HG03565 (cell line): ENCODE results near the gene LIMK1.

Source experiments
- ATAC-seq: cut with Tn5 transposase; IDR thresholded peaks from one replicate; pipeline ENCODE4 v1.9.1; 2021; ENCODE audit warnings: mild to moderate bottlenecking, moderate library complexity; ENCODE audit not compliant: unreplicated experiment

Gene LIMK1

DNA sequence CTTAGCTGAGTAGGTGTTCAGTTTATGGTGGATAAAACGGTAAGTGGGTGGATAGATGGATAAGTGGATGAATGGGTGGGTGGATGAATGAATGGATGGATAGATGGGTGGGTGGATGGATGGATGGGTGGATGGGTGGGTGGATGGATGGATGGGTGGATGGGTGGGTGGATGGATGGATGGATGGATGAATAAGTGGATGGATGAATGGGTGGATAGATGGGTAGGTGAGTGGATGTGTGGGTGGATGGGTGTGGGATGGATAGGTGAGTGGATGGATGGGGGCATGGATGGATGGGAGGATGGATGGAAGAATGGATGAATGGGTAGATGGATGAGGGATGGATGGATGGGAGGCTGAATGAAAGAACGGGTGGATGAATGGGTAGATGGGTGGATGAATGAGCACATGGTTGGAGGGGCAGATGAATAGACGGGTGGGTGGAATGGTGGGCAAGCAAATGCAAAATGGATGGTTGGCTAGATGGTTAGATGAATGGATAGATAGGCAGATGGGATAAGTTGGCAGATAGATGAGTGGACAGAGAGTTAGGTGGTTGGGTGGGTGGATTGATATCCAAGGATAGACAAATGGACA, 29.9 kb upstream of the LIMK1 start:
- no peak for ATAC-seq

DNA sequence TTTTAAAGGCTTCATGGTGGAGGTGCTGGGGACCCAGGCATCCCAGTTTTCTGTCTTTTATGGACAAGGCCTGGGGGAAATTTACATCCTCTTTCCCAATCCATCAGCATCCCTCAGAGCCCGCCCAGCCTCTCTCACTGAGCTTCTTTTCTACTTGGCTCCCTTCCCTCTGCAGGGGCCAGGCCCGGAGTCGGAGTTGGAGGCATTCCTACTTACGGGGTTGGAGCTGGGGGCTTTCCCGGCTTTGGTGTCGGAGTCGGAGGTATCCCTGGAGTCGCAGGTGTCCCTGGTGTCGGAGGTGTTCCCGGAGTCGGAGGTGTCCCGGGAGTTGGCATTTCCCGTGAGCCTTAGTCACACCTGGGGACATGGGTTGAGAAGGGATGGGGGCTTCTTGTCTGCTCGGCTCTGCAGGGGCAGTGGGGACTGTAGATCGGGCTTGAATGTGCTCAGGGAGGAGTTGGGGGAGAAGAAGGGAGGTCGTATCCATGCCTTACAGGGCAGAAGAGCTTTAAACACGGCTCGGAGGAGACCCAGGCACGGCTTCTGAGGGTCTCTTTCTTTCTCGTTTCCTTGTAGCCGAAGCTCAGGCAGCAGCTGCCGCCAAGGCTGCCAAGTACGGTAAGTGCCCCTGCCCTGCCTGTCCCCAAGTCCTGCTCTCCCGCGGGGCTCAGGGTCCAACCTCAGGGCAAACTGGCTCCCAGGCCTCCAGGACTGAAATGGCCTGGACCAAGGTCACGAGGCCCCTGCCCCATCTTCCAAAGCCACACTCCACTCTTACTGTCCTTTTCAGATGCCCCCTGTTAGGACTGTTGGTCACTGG, 27.3 kb upstream of the LIMK1 start:
- ATAC-seq: no peak

DNA sequence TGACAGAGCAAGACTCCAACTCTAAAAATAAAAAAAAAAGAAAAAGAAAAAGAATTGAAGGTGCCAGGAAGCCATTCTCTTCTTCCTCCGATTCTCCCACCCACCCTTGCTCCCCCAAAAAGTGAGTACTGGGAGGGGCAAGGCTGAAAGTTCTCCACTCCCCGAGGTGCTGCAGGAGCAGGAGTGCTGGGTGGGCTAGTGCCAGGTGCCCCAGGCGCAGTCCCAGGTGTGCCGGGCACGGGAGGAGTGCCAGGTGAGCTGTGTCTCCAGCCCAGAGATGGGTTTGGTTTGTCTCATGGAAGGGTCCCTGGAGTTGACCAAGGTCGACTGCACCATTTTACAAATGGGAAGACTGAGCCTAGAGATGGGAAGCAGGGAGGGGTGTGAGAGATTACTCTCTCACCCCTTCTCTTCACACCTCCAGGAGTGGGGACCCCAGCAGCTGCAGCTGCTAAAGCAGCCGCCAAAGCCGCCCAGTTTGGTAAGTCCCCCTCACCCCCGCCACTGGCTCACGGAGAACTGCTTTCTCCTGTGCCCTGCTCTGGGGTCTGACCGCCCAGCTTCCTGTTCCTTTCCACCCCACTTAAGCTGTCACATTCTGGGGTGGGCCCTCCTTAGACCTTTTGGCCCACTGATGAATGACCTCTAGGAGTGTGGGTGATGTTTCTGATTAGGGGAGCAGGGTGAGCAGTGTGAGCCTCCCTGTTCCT, 26.2 kb upstream of the LIMK1 start:
- no peak for ATAC-seq

DNA sequence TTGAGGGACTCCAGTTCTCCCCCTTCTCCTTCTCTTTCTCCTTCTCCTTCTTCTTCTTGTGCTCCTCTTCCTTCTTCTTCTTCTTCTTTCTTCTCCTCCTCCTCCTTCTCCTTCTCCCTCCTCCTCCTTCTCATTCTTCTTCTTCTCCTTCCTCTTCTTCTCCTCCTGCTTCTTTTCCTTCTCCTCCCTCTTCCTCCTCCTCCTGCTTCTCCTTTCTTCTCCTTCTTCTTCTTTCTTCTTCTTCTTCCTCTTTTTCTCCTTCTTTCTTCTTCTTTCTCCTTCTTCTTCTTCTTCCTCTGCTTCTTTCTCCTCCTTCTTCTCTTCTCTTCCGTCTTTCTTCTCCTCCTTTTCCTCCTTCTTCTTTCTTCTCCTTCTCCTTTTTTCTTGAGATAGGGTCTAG, 25.6 kb upstream of the LIMK1 start:
- ATAC-seq: no peak

DNA sequence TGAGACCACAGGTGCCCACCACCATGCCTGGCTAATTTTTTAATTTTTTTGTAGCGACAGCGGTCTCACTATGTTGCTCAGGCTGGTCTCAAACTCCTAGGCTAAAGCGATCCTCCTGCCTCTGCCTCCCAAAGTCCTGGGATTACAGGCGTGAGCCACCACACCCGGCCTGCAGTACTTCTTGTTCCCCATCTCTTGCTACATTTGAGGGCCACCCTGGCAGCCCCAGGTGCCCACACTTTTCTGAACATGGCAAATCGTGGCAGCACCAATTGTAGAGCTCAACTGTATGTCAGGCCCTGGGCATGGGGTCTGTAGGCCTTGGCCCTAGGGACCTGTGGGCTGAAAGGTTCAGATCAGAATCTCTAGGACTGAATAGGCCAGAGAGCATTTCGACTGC, 25.1 kb upstream of the LIMK1 start:
- no peak for ATAC-seq

DNA sequence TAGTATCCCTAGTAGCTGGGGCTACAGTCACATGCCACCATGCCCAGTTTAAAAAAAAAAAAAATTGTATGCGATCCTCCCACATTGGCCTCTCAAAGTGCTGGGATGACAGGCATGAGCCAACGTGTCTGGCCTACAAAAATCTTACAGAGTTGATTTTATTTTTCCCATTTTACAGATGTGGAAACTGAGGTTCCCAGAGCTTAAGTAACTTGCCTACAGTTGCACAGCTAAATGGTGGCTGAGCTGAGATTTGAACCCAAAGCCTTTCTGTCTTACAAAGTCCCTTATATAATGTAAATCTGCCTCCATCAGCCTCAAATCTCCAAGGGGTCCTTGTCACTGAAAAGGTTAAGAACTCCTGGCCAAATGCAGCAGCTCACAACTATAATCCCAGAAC, 24.6 kb upstream of the LIMK1 start:
- ATAC-seq: no peak

DNA sequence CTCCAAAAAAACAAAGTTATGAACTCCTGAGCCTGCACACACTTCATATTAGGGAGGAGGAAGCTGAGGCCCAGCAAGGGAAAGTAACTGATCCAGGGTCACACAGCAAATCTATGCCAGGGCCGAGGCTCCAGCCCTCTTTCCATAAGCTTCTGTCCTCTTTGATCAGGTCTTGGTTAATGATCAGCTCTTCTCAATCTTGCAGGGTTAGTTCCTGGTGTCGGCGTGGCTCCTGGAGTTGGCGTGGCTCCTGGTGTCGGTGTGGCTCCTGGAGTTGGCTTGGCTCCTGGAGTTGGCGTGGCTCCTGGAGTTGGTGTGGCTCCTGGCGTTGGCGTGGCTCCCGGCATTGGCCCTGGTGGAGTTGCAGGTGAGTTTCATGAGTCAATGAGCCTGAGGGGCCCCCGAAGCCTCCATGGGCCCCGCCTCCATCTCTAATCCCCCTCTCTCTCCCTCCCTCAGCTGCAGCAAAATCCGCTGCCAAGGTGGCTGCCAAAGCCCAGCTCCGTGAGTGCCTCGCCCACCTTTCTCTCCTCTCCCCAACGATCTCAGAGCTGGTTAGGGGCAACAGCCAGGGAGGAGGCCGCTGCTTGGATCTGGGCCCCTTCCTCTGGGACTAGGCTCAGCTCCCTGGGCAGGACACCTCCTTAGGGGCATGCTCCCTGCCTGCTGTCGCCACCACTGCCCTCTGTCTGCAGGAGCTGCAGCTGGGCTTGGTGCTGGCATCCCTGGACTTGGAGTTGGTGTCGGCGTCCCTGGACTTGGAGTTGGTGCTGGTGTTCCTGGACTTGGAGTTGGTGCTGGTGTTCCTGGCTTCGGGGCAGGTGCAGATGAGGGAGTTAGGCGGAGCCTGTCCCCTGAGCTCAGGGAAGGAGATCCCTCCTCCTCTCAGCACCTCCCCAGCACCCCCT, 23.7 kb upstream of the LIMK1 start:
- ATAC-seq: no peak

DNA sequence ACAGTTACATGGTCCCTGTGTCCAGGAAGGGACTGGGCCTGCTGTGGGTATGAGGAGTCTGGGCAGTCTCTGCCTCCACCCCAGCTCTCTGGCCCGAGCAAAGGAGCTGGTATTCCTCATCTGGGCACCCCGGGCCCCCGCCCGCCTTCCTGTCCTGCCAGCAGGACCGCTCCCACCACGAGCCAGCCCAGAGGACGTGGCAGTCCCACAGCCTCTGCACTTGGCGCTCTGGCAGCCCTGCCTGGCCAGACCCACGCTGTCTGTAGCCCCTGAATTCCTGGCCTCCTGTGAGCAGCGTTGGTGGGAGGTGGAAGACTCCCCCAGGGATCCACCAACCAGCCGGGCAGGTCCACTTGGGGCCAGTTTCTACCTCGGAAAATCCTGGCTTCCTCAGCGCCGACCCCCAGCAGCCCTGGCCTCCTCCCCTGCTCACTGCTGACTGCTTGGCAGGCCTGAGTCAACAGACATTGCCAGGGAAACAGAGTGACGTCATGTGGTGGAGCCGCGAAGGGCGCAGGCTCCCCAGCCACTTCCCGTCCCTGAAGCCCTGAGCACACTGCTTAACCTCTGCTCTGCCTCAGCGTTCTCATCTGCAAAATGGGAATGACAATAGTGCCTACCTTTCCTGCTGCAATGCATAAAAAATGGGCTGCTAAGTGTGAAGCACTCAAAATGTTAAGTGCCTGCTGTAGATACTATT, 21.6 kb upstream of the LIMK1 start:
- ATAC-seq: no peak

DNA sequence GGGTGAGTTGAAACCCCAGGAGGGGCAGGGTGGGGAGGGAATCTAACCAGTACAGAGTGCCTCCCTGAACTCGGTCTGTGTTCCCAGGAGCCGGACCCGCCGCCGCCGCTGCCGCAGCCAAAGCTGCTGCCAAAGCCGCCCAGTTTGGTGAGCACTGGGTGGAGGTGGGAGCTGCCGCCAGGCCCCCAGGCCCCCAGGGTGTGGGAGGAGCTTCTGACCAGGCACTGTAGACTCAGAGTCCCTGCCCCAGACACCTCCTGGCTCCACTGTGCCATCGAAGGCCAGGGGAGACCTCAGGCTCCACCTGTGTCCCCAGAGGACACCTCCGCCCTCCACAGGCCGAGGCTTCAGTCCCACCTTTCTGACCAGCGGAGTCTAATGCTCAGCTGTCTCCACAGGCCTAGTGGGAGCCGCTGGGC, 20.4 kb upstream of the LIMK1 start:
- no peak for ATAC-seq

DNA sequence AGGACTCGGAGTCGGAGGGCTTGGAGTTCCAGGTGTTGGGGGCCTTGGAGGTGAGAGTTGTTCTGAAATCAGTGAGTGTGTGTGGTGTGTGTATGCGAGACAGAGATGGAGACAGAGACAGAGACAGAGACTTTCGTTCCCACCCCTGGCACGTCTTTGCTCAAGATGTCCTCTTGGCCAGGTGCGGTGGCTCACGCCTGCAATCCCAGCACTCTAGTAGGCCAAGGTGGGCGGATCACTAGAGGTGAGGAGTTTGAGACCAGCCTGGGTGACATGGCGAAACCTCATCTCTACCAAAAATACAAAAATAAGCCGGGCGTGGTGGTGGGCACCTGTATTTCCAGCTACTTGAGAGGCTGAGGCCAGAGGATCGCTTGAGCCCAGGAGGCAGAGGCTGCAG, 20.0 kb upstream of the LIMK1 start:
- no peak for ATAC-seq

DNA sequence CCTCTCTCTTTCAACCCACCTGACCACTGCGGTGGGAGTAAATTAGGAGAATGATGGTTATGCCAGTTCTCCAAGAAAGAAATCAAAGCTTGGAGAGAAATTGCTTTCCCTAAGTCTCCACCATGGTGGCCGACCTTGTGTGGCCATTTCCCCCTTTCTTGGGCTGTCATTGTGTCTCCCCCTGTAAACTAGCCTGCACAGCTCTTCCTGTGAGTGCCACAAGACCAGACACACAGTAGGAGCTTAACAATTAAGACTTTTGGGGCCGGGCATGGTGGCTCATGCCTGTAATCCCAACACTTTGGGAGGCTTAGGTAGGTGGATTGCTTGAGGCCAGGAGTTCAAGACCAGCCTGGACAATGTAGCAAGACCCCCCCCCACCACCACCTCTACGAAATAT, 18.9 kb upstream of the LIMK1 start:
- no peak for ATAC-seq

DNA sequence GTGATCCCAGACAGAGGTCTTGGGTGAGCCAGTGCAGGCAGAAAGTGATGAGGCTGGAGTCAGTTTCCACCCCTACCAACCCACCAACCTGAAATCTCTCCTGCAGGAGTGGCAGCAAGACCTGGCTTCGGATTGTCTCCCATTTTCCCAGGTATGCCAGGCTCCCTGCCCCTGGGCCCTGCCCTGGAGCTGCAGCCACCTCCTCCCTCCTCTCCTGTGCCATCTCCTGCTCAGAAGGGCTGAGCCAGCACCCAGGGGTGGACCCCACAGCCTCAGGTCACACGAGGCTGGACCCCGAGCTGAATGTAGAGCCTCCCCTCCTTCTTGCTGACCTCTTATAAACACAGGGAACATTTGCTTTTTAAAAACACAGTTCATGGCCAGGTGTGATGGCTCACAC, 17.0 kb upstream of the LIMK1 start:
- ATAC-seq: no peak

DNA sequence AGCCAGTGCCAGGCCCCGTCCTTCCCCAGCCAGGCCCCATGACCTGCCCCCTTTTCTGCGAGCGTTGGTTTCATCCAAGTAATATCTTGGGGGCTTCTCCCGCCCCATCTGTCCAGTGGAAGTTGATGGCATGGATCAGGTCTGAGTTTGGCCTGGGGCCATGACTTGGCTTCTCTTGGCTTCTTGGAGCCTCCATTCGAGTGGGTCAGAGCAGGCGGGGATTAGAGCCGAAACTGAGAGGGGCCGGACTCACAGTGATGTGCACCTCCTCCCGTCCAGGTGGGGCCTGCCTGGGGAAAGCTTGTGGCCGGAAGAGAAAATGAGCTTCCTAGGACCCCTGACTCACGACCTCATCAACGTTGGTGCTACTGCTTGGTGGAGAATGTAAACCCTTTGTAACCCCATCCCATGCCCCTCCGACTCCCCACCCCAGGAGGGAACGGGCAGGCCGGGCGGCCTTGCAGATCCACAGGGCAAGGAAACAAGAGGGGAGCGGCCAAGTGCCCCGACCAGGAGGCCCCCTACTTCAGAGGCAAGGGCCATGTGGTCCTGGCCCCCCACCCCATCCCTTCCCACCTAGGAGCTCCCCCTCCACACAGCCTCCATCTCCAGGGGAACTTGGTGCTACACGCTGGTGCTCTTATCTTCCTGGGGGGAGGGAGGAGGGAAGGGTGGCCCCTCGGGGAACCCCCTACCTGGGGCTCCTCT, 15.1 kb upstream of the LIMK1 start:
- no peak for ATAC-seq

DNA sequence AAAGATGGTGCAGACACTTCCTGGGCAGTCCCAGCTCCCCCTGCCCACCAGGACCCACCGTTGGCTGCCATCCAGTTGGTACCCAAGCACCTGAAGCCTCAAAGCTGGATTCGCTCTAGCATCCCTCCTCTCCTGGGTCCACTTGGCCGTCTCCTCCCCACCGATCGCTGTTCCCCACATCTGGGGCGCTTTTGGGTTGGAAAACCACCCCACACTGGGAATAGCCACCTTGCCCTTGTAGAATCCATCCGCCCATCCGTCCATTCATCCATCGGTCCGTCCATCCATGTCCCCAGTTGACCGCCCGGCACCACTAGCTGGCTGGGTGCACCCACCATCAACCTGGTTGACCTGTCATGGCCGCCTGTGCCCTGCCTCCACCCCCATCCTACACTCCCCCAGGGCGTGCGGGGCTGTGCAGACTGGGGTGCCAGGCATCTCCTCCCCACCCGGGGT, 14.5 kb upstream of the LIMK1 start:
- ATAC-seq: no peak

DNA sequence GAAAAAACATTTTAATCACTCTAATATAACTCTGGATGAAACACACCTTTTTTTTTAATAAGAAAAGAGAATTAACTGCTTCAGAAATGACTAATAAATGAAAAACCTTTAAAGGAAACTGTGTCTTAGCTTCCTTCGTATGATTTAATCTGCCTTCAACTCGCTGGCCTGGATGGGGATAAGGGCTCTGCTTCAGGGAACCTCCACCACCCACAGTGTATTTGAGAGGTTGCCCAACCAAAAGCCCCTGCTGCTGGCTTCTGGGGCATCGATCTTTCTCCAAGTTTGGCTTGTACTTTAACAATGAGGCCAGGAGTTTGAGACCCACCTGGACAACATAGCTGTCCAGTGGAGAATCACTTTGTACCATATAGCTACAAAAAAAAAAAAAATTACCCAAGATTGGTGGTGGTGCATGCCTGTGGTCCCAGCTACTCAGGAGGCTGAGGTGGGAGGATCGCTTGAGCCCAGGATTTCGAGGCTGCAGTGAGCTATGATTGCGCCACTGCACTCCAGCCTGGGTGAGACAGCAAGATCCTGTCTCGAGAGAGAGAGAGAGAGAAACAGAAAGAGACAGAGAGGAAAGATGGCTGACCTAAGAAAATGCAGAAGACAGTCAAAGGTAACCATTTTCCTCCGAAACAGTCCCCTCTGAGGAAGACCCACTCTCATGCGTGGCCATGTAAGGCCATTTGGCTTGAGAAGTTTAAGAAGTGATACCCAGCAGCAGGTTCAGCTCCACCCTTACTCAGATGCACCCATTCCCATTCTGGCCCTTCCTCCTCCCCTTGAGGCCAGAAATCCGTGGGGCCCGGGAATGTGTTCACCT, 13.6 kb upstream of the LIMK1 start:
- ATAC-seq: no peak

DNA sequence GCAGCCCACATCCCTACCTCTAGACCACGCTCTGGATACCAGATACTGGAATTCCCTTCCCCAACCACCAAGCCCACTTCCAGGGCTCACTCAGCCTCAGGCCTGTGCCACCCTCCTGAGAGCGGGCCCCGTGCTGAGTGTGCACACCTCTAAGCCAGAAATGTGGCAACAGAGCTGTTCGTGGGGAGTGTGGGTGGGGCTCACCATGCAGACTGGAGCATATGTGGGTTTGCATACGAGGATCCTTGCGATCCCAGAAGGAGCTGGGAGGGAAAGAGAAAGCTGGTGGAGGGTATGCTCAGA, 13.0 kb upstream of the LIMK1 start:
- no peak for ATAC-seq

DNA sequence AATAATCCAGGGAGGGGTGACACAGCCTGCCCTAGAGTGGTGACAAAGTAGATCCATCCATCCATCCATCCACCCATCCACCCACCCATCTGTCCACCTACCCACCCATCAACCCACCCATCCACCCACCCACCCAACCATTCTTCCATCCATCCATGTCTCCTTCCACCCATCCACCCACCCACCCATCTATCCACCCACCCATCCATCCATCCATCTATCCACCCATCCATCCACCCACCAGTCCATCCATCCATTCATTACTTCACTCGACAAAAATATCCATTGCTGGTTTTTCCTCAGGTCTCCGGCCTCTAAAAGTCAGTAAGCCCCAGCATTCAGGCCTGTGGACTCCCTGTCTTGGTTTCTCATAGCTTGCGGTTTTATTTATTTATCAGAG, 12.5 kb upstream of the LIMK1 start:
- no peak for ATAC-seq

DNA sequence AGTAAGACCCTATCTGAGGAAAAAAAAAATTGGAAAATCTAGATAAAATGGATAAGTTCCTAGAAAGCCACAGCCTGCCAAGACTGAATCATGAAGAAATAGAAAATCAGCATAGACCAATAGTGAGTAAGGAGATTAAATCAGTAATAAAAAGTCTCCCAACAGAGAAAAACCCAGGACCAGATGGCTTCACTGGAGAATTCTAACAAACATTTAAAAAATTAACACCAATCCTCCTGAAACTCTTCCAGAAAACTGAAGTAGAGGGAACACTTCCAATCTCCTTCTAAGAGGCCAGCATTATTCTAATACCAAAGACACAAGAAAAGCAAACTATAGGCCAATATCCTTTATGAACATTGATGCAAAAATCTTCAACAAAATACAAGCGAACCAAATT, 8.8 kb upstream of the LIMK1 start:
- ATAC-seq: no peak

DNA sequence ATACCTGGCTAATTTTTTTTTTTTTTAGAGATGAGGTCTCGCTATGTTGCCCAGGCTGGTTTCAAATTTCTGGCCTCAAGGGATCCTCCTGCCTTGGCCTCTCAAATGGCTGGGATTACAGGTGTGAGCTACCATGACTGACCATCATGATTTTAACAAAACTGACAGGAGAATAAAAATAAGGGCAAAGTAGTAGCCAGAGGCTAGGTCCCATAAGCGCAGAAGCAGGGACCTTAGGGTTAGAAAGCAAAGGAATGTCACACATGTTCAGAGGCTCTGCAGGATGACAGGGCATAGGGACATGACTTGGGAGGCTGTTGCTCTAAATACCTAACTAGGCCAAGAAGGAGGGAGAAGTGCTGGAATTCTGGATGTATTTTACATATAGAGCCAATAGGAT, 5.1 kb upstream of the LIMK1 start:
- no peak for ATAC-seq
